H1 (cell line): ENCODE measurements around the gene BAIAP2. TPM values are rescaled to one million over a fixed set of nuclear protein-coding genes. Genes with fewer than 3 reads are reported as not detected.

Experiments
- CHD7 ChIP-seq: fragments of 300-600 bp; sonication (generic); IDR thresholded peaks from 2 replicates; pipeline ENCODE4 v1.7.1; 2012; ENCODE audit warnings: low read length, moderate library complexity, mild to moderate bottlenecking, inconsistent platforms; ENCODE audit not compliant: insufficient replicate concordance
- E2F6 ChIP-seq: IDR thresholded peaks from 2 replicates; pipeline ENCODE4 v1.6.1; 2012; ENCODE audit warnings: inconsistent platforms
- FOSL1 ChIP-seq: IDR thresholded peaks from 2 replicates; pipeline ENCODE4 v1.6.1; 2011; ENCODE audit warnings: mild to moderate bottlenecking, low read depth, low read length, moderate library complexity; ENCODE audit not compliant: insufficient read depth
- GTF2F1 ChIP-seq: IDR thresholded peaks from 2 replicates; pipeline ENCODE4 v1.6.1; 2012; ENCODE audit warnings: low read depth, low read length, improper control_type of control experiment, borderline replicate concordance
- HDAC6 ChIP-seq: IDR thresholded peaks from one replicate; pipeline ENCODE4 v1.7.1; 2012; ENCODE audit warnings: low read depth, mild to moderate bottlenecking, inconsistent platforms, low read length, moderate library complexity
- KDM1A ChIP-seq: fragments of 200-600, 300-600 bp; sonication (generic); IDR thresholded peaks from 2 replicates; pipeline ENCODE4 v1.7.1; 2016; ENCODE audit warnings: mild to moderate bottlenecking, low read length, borderline replicate concordance
- PHF8 ChIP-seq: fragments of 200-600 bp; sonication (generic); conservative IDR thresholded peaks from 2 replicates; pipeline ENCODE4 v1.7.1; 2012; ENCODE audit warnings: low read depth, mild to moderate bottlenecking, inconsistent platforms, low read length, moderate library complexity
- SIN3A ChIP-seq, 2 experiments: IDR thresholded peaks in 1 of 2; conservative IDR thresholded peaks in 1 of 2; 2 replicates each; pipeline ENCODE4 v1.6.1; 2011 to 2012; ENCODE audit warnings: low read length in 2 of 2, improper control_type of control experiment in 1 of 2, low read depth in 1 of 2, mild to moderate bottlenecking in 1 of 2
- polyA plus RNA-seq, 7 experiments: library from polyadenylated mRNA; depleted of rRNA in 3 of 7; stranded (reverse) in 5 of 7; unstranded in 2 of 7; fragments of >200 nt in 5 of 7; fragments of 200-250 nt in 2 of 7; gene quantifications; 1 replicate in 5 of 7; 2 replicates in 1 of 7; 4 replicates in 1 of 7; pipeline versions ENCODE4 v1.2.1 to v1.2.3, GENCODE V29; 2011 to 2013; ENCODE audit warnings: missing spikeins in 2 of 7, mixed read lengths in 2 of 7
- total RNA-seq: library from RNA; stranded (reverse); fragmentation: NEBNext Ultra II Directional; extraction: Animal tissue kit (Norgen Biotek cat#: 25700); gene quantifications from 2 replicates; pipeline ENCODE4 v1.2.1, GENCODE V29; 2021

Gene BAIAP2
- total and polyA plus RNA-seq, 2 of the 8 experiments (the other 6 are each of a cell fraction or from before 2014, with no cell fraction given): 10.0 to 22.8 TPM

GRCh38 chr17:81012574-81013447 lies 22.1 kb upstream of the BAIAP2 start (continued):
- TF ChIP-seq CHD7 (no peak), KDM1A (no peak), FOSL1 (no peak), HDAC6 (no peak), E2F6 (no peak), PHF8 (no peak), GTF2F1 (no peak), SIN3A (conservative IDR thresholded peaks at IDR 0.05 in 1 of 2, IDR thresholded peaks at IDR 0.05 in 1 of 2; ENCODE audit: low read depth in 1 of 2, low read length in 2 of 2) (no peak)
